ENCODE results near the gene TMEM35B.
"Not testable (repeated sequence)": the region's sequence is repeated elsewhere in the genome, so short reads cannot be mapped to it uniquely, and the experiment has no call there.

Gene TMEM35B

DNA sequence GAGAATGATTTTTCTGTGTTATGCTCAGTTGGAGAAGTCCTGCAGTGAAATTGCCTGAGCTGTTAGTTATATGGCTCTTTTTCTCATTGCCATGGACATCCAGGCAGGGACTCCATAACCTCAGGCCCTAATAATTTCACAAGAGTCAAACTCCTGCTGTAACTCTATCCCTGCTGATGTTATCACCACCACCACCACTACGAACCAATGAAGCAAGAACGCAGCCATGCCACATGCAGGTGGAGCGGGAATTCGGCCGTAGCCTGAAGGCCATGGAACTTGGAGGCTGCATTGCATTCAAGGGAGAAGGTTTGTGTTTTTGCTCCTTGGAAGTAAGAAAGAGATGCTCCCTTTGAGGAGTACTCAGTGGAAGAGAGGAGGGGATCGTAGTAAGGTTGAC lies 38.9 kb downstream of the TMEM35B start:
- no peaks in the 10 kb centered on the region for H4K20me1 ChIP-seq (ENCODE audit: insufficient read depth, low read length, poor library complexity, severe bottlenecking)
- no peaks in the 10 kb centered on the region for H3K79me2 ChIP-seq (ENCODE audit: insufficient read depth, low read length)
- no peaks in the 10 kb centered on the region for H3K9me2 ChIP-seq (replicated peaks; ENCODE audit: low read depth, low read length)
- H3K4me1 ChIP-seq (ENCODE audit: insufficient read depth, low read length, poor library complexity, severe bottlenecking): no peaks in the 10 kb centered on the region
- H3K36me3 ChIP-seq (ENCODE audit: insufficient read depth, low read length): no peaks in the 10 kb centered on the region
- no peaks in the 10 kb centered on the region for H3K27me3 ChIP-seq (ENCODE audit: insufficient read depth, low read length, poor library complexity, severe bottlenecking)
- H3K4me3 ChIP-seq (ENCODE audit: low read length, poor library complexity, severe bottlenecking): no peak overlapping the region
- H3K4me2 ChIP-seq (ENCODE audit: low read depth, low read length, poor library complexity, severe bottlenecking): no peak overlapping the region
- H3K9me3 ChIP-seq (ENCODE audit: insufficient read depth, low read depth, low read length): no peaks in the 10 kb centered on the region
- no peak overlapping the region for H2AFZ ChIP-seq (ENCODE audit: low read length)
- no peak overlapping the region for H3K9ac ChIP-seq (ENCODE audit: low read depth, low read length, poor library complexity, severe bottlenecking)
- no peaks in the 10 kb centered on the region for H3F3A ChIP-seq (ENCODE audit: low read depth)
- no peak for TF ChIP-seq EZH2phosphoT487 (IDR thresholded peaks at IDR 0.05; ENCODE audit: borderline replicate concordance)
- TF ChIP-seq, protein P1, sequence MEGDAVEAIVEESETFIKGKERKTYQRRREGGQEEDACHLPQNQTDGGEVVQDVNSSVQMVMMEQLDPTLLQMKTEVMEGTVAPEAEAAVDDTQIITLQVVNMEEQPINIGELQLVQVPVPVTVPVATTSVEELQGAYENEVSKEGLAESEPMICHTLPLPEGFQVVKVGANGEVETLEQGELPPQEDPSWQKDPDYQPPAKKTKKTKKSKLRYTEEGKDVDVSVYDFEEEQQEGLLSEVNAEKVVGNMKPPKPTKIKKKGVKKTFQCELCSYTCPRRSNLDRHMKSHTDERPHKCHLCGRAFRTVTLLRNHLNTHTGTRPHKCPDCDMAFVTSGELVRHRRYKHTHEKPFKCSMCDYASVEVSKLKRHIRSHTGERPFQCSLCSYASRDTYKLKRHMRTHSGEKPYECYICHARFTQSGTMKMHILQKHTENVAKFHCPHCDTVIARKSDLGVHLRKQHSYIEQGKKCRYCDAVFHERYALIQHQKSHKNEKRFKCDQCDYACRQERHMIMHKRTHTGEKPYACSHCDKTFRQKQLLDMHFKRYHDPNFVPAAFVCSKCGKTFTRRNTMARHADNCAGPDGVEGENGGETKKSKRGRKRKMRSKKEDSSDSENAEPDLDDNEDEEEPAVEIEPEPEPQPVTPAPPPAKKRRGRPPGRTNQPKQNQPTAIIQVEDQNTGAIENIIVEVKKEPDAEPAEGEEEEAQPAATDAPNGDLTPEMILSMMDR (conservative IDR thresholded peaks at IDR 0.05; ENCODE audit: low read length): no peak

DNA sequence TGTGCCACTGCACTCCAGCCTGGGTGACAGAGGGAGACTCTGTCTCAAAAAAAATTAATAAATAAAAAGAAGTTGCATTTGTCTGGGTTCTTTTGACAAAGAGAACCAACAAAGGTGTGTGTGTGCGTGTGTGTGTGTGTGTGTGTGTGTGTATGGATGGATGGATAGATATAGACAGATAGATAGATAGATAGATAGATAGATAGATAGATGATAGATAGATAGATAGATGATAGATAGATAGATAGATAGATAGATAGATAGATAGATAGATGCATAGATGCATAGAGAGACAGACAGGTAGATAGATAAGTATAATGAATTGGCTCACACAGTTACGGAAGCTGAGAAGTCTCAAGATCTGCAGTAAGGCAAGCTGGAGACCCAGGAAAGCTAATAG lies 43.3 kb downstream of the TMEM35B start:
- not testable (repeated sequence) for H3K4me3 ChIP-seq (ENCODE audit: low read length, poor library complexity, severe bottlenecking); H3K9me2 ChIP-seq (replicated peaks; ENCODE audit: low read depth, low read length); H3K79me2 ChIP-seq (ENCODE audit: insufficient read depth, low read length); H3K9me3 ChIP-seq (ENCODE audit: insufficient read depth, low read depth, low read length); H3K36me3 ChIP-seq (ENCODE audit: insufficient read depth, low read length); H4K20me1 ChIP-seq (ENCODE audit: insufficient read depth, low read length, poor library complexity, severe bottlenecking); H3F3A ChIP-seq (ENCODE audit: low read depth); H3K4me2 ChIP-seq (ENCODE audit: low read depth, low read length, poor library complexity, severe bottlenecking); H3K27me3 ChIP-seq (ENCODE audit: insufficient read depth, low read length, poor library complexity, severe bottlenecking); H3K9ac ChIP-seq (ENCODE audit: low read depth, low read length, poor library complexity, severe bottlenecking); H2AFZ ChIP-seq (ENCODE audit: low read length); H3K4me1 ChIP-seq (ENCODE audit: insufficient read depth, low read length, poor library complexity, severe bottlenecking)

Measured in Loucy (cell line).